ENCODE measurements around the gene CDHR1.

CDHR1 gene

DNA sequence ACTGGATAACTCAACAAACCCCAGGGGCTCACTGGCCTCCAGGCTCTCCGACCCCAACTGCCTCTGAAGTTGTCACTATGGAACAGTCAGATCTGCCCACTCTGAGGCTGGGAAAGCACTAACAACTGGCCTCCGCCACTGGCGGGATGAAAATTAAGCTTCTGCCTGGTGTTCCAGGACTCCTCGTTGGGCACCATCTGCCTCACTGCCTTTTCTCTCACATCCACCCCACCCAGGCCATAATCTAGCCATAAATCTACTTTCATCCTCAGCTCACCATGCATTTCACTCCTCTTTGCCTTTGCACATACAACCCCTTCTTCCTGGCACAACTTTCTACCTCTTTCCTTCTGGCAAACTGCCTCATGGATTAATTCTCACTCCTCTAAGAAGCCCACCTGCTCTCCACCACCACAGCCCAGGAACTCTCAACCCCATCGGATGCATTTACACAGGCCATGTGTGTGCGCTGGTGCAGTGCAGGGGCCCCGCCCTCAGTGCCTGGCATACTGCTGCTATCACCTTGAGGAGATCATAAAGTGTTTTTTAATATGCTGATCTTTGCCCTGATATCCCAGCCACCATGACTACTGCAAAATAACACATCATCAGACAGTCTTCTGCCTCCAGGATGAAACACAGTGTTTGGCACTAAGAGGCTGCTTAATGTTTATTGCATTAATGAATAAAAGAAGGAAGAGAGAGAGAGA, 4.0 kb downstream of the CDHR1 start:
- in situ Hi-C loops (cut with MboI; ENCODE audit: low sequenced_read_pairs) = no loop called here

DNA sequence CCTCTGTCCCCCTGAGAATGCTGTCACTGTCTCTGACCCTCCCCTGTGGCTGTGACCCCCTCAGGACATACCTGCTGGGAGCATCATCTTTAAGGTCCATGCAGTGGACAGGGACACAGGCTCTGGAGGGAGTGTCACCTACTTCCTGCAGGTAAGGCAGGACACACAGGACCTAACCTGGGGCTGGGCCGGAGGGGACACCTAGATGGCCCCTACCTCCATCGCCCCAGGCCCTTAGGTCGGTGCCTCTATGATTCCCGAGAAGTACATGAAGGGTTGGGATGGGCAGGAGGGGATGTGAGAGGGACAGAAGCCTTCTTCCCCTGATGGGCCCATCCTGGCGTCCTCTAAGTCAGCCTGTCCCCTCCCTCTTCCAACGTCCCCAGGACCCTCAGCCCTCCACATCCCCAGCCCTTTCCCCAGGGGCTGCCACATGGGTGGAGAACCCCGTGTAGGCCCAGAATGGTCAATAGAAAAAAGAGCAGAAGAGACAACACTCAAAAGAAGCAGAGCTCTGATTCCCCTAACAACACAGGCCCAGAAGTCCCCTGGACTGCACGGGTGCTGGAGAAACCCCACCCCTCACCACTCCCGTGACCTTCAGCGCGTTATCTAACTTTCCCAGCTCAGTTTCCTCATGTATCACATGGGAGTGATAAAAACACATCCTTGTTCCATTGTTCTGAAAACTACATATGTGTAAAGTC, 6.4 kb downstream of the CDHR1 start:
- in situ Hi-C loops (cut with MboI; ENCODE audit: low sequenced_read_pairs) = no loop called here

DNA sequence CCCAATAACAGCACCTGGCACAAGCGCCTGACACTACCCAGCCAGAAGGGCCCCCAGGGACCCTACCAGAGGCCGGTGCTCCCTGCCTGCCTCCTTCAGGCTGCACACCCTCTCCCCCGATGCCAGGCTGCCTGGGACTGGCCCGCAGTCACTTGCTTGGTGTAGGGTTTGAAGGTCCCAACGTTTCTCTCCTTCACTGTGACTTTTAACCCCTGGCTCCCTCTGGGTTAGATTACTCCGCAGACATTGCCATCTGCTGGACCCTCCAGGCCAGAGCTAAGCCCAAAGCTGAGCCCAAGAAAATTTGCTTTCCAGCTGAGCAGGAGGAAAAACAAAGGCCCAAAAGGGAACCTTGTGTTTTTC, 6.9 kb downstream of the CDHR1 start:
- in situ Hi-C loops (cut with MboI; ENCODE audit: low sequenced_read_pairs) = no loop called here

DNA sequence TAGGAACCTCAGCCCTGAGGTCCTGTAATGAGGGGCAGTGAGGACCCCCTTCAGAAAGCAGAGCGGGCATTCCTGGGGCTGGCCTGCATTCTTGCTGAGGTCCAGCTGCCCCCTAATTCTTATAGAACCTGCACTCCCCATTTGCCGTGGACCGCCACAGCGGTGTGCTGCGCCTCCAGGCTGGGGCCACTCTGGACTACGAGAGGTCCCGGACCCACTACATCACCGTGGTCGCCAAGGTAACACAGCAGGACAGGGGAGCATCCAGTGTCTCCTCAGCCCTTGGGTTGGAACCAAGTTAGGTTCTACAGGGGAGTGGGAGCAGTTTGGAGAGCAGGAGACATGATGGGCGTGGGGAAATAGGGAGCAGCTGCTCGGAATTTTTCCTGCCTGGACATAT, 7.3 kb downstream of the CDHR1 start:
- in situ Hi-C loops (cut with MboI; ENCODE audit: low sequenced_read_pairs) = no loop called here

DNA sequence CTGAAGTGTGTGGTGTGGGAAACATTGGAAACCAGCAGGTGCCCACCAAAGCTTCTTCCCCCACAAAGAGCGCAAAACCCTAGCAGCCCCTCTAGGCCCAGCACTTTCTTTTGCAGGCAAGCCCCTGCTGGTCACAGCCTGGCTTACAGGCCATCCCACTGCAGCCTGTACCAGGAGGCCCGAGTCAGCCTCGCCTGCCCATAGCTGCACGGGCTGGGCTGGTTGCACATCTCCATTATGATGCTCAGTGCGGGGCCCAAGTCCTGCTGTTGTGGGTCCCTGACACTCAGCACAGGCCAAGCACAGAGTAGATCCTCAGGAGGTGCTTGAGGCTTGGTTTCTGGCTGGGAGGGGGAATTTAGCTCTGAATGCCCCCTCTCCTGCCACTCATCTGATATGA, 8.0 kb downstream of the CDHR1 start:
- in situ Hi-C loops (cut with MboI; ENCODE audit: low sequenced_read_pairs) = no loop called here

DNA sequence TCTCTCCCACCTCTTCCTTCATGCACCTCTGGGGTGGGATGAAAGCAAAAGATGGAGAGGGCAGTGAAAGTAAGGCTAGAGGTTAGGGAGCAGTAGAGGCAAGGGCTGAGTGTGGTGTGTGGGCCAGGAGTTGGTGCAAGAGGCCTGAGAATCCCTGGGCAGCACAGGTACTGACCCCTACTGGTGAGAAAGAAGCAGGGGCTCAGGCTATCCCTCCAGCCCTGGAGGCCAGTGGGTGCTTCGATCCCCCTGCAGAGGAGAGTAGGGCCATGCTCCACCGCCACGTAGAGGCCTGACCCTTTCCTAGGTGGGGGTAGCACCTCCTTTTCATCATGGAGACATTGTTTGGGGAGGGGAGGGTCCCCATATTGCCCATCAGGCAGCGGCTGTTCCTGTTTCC, 9.8 kb downstream of the CDHR1 start:
- in situ Hi-C loops (cut with MboI; ENCODE audit: low sequenced_read_pairs) = no loop called here

DNA sequence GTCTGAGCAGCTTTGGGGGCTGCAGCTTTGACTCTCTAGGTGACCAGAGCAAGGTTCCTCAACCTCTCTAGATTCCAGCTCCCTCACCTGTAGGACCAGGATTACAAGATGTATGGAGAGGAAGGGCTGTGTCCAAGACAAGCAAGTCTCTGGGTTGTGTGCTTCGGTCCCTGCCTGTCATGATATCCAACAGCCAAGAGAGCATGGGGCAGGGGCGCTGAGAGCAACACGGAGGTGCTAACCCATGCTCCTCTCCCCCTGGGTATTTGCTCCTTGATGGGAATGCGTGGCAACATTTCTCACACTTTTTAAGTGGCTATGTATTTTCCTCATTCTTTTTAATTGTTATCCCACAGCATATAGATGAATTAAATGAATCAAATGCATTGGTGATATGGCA, 10.3 kb downstream of the CDHR1 start:
- in situ Hi-C loops (cut with MboI; ENCODE audit: low sequenced_read_pairs) = no loop called here

DNA sequence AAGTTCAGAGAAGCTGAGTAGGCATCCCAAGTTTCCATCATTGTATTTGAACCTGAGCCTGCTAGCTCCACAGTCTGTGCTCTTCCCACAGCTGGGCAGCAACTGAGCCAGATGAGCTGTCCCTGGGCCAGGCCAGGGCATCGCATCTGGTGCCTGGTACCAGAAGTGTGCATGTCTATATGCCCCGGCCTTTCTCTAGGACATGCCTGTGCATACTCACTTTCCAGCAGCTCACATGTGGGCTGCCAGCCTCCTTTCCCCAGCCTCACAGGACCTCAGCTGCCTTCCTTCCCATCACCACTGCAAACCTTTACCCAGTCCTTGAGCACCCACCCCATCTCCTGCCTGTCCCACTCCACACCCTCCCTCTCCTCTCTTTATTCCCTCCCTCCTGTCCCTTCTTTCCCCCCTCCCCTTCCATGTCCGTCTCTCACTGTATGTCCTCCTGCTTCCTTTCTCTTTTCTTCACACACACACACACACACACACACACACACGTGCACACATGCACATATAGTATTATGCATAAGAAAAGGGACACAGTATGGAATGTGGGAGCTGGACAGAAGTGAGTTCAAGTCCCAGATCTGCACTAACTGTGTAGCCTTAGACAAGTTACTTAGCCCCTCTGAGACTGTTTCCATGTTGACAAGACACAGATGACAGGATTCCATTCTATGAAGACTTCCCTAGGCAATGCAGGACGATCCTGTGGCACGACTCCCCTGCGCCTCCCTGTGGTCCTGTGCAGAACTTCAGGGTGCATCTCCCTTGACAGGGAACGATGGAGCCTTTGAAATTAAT, 10.9 kb downstream of the CDHR1 start:
- in situ Hi-C loops (cut with MboI; ENCODE audit: low sequenced_read_pairs) = no loop called here

DNA sequence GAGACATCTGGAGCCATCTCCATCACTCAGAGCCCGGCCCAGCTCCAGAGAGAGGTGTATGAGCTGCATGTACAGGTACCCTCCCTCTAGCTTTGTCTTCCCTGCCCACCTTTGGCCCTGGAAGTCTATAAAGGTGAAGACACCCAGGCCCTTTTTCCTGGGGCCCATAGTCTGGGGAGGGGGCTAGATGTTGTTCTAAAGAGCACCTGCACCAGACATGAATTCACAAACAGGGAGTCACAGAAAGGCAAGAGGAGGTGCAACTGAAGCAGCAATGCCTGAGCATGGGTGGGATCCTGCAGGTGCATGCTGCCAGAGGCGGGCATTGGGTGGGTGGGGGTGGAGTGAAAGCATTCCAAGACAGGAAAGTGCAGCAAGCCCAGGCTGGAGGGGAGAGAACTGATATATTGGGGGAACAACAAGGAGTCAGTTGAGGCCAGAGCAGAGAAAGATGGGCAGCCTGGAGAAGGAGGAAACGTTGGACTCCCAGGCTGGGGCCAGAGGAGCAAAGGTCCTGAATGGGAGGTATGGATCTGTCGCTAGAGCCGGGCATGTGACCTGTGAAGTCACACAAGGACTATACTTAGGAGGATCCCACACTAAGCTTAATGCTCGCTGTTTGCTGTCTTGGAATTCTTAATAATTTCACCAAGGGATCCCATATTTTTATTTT, 11.7 kb downstream of the CDHR1 start:
- in situ Hi-C loops (cut with MboI; ENCODE audit: low sequenced_read_pairs) = no loop called here

DNA sequence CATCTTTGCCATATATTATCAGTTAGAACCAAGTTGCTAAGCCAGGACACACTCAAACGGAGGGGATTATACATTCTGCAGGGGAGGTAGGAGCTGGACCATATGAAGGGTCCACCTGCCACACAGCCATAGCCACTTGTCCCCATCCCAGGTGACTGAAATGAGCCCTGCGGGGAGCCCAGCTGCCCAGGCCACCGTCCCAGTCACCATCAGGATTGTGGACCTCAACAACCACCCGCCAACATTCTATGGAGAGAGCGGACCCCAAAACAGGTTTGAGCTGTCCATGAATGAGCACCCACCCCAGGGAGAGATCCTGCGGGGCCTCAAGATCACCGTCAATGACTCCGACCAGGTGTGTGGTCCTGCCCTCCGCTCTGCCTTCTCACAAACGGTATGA, 13.7 kb downstream of the CDHR1 start:
- in situ Hi-C loops (cut with MboI; ENCODE audit: low sequenced_read_pairs) = no loop called here

DNA sequence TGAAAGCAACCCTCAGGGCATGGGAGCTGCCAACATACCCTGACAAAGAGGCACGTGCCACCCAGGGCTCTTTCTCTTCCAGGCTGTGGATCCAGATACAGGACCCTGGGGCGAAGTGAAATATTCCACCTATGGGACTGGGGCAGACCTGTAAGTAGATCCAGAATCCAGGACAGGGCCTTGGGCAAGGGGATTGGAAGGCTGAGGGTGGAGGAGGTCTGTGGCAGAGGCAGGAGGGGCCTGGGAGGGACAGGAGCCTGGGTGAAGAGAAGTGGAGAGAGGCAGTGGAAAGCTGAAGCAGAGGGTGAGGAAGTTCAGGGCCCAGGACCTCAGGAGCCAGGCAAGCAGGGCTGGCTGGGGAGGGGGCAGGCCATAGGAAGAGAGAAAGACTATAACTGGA, 17.2 kb downstream of the CDHR1 start:
- in situ Hi-C loops (cut with MboI; ENCODE audit: low sequenced_read_pairs) = no loop called here

DNA sequence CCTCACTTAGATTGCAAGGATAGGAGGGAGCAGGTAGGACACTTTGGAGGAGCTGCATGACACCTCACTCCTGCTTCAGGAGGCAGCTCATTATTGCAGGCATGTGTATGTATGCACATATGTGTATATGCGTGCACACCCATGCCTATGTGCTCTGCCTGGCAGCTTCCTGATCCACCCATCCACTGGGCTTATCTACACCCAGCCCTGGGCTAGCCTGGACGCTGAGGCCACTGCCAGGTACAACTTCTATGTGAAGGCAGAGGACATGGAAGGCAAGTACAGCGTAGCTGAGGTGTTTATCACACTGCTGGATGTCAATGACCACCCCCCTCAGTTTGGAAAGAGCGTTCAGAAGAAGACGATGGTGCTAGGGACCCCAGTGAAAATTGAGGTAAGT, 17.7 kb downstream of the CDHR1 start:
- in situ Hi-C loops (cut with MboI; ENCODE audit: low sequenced_read_pairs) = no loop called here

DNA sequence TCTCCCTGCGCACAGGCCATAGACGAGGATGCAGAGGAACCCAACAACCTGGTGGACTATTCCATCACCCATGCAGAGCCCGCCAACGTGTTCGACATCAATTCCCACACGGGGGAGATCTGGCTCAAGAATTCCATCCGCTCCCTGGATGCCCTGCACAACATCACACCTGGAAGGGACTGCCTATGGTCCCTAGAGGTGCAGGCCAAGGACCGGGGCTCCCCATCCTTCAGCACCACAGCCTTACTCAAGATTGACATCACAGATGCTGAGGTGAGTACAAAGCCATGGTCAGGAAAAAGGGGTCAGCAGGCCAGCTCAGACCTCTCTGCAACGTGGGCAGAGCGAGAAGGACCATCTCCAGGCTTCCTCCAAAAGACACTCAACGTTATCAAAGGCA, 18.7 kb downstream of the CDHR1 start:
- in situ Hi-C loops (cut with MboI; ENCODE audit: low sequenced_read_pairs) = no loop called here

DNA sequence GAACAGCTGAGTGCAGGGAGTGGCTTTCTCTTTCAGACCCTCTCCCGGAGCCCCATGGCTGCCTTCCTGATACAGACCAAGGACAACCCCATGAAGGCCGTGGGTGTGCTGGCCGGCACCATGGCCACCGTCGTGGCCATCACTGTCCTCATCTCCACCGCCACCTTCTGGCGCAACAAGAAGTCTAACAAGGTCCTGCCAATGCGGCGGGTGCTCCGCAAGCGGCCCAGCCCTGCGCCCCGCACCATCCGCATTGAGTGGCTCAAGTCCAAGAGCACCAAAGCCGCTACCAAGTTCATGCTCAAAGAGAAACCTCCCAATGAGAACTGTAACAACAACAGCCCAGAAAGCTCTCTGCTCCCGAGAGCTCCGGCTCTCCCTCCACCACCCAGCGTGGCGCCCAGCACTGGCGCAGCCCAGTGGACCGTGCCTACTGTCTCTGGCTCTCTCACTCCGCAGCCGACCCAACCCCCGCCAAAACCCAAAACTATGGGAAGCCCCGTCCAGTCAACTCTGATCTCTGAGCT, 19.8 kb downstream of the CDHR1 start:
- in situ Hi-C loops (cut with MboI; ENCODE audit: low sequenced_read_pairs) = no loop called here

DNA sequence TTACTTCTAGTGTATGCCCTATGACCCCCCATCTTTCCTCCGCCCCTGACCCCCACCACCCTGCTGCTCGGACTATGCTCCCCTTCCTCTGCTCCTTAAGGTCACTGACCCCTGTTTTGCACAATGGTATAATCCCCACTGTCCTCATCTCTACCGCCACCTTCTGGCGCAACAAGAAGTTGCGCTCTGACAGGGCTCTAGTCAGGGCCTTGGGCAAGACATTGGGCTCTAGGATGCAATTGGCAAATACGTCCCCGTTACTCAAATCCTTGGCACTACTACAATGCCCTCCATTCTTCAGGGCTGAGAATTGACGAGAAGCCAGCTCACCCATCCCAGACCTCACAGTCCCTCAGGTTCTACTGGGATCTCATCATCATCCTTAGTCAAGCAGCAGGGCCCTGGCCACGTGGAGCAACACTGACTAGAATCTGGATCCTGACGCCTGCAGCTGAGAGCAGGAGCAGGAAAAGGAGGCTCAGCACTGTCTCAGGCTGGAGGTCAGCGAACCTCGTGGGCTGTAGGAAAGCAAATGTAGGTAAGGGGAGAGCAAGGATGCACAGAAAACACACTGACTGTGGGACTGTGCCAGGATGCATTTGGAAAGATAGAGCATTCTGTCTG, 20.4 kb downstream of the CDHR1 start:
- in situ Hi-C loops (cut with MboI; ENCODE audit: low sequenced_read_pairs) = no loop called here

DNA sequence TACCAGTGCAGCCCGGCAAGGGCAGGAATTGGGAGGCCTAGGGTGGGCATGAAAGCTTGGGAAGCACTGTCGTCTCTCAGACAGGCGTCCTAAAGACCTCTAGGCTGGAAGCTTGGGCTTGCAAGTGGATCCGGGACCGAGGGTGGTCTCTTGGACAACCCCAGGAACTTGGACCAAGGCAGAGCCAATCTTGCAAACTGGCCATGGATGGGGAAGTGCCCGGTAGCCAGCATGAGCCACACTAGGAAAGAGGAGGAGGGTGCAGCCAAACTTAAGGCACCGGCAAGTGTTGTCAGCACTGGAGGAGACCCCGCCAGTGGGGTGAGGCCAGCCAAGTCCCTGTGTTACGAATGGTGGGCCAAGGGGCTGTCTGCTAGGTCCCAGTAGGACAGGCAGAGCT, 22.5 kb downstream of the CDHR1 start:
- in situ Hi-C loops (cut with MboI; ENCODE audit: low sequenced_read_pairs) = no loop called here

DNA sequence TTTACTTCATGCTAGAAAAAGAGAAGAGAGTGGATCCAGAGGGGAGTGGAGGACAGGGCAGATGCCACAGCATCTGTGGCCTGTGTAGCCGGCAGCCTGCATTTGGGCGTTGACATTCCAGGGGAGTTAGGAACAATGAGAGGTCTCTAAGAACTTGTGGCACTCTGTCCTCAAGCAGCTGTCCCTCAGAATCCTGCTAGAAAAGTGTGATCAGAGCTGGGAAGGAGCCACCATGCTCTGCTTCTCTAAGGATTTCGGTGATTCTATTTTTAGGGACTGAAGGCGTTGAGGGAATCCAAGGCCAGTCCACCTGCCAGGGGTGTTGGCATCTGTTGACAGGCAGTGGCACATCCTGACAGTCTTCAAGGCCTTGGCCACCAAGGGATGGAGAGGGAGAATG, 23.4 kb downstream of the CDHR1 start:
- in situ Hi-C loops (cut with MboI; ENCODE audit: low sequenced_read_pairs) = no loop called here

DNA sequence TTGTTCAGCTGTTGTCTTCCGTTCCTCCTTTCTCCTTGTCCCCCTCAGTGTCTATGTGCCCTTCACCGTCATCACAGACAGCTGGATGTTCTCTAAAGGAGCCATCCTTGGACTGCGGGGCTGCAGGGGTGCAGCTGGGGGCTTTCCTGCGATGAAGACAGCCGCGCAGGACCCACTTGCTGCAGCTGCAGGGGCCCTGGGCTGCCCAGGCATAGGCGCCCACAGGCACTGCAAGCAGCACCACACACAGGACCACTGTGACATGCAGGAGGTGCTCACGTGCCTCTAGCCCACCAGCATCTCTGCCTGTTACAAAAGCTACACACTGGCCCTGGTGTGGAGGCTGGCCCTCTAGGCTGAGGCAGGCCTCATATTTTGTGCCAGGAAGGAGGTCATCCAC, 27.6 kb downstream of the CDHR1 start:
- in situ Hi-C loops (cut with MboI; ENCODE audit: low sequenced_read_pairs) = no loop called here

DNA sequence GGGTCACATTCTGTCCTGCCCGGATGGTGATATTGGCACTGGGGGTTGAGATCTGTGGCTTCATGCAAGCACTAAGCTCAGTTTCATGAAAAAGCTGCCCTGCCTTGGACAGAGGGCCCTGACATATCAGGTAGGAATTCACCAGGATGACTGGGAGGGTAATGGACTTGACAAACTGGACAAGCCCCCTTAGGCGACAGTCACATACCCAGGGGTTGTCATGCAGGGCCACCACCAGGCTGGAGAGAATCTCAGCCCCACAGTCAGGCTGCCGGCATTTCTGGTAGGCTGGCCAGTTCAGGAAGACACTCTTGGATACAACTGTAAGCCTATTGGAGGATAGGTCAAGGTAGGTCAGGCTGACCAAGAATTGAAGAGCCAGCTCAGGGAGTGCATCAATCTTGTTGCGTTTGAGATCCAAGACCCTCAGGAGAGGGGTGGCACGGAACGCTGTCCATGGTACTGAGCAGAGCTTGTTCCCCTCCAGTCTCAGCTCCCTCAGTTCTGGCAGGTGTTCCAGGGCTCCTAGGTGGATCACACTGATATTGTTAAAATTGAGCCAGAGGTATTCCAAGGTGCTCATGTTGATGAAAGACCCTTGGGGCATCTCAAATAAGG, 30.2 kb downstream of the CDHR1 start:
- in situ Hi-C loops (cut with MboI; ENCODE audit: low sequenced_read_pairs) = no loop called here

DNA sequence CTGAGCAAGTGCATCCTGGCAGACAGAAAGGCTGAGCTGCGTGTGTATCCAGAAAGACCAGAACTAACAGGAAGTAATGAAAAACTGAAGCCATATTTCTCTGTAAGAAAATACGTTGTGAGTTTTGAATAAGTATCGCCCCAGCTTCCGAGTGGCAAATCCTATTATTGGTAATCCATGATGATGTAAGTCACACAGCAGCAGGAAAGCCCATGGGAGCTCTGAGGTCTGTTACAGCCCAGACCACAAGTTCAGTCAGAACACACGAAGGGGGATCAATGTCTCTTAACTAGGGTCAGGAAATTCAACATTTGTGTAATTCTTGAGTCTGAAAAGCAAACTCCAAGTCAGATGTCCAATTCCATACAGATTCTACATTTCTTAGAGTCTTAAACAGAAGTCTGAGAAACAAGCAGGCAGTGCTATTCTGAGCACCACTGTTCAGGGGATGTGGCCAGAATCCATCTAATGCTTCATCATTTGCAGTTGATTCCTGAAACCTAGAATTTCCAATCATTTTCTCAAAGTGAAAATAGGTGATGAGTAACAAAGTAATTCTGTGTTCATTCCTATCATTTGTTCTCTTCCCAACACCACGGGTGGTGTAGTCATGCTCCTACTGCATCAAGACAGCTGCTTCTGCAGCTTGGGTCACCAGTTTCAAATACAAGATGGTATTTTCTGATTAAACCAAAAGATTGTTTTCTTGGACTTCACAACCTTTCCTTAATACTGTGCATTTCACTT, 31.3 kb downstream of the CDHR1 start, which contains the start of gene LRIT2:
Gene LRIT2 (minus strand): TSS at position 118 of the 747 bp plus-strand sequence. CDS start 24 bp downstream, at position 94.
- in situ Hi-C loops (cut with MboI; ENCODE audit: low sequenced_read_pairs) = no loop called here
